HS-5 (cell line): Measurements from ENCODE around the gene CHCHD3.
A peak's percentile ranks its signal among the peaks of the same experiment; 100 is the strongest.

ENCODE experiments used
- DNase-seq: peaks from one replicate; pipeline ENCODE4 v3.0.0-alpha.2; 2012; ENCODE audit warnings: low read depth

The CHCHD3 gene

DNA sequence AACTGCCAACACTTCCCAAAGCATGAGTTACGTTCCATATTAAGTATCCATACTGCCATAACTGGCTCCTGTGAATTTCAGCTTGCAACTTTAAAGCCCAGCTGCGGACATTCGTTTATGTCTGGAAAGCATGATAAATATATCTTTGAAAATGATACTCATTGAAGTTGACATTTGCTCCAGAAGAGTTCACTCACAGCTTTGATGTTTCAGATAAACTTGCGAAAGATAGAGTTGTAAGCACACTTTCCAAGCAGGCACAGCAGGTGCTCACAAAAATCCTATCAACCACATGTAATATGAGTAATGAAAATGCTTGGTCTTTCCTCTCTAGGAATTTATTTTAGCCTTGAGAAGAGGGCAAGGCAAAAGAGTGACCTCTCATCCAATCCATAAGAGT is 4.5 kb downstream of the CHCHD3 start:
- DNase-seq, result no peak

DNA sequence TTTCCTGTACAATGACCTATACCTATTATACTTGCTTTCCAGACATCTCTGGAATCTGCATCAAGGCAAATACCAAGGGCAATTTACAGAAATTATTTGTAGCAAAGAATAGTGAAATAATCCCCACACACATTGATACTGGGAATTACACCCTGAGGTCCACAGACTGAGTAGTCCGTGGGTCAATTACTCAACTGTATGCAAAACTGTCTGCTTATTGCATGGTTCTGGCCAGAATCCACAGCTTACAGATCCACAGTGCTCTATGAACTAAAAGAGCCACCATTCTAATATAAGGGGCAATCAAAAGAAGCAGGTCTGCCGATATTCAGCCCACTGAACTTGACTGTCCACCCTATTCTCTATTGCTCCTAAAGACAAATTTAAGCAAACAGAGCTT is 5.7 kb downstream of the CHCHD3 start:
- DNase-seq, result no peak

DNA sequence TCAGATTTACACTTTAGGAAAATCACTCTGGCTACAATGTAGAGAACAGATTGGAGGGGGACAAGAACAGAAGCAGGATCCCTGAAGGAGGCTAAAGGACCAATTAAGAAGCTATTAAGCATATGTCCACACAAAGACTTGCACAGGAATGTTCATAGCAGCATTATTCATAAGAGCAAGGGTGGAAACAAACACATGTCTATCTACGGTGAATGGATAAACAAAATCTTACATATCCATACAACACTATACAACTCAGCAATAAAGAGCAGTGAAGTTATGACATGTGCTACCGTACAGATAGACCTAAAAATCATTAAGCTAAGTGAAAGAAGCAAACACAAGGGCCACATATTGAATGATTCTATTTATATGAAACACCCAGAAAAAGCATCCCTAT is 10.4 kb downstream of the CHCHD3 start:
- DNase-seq, result no peak

DNA sequence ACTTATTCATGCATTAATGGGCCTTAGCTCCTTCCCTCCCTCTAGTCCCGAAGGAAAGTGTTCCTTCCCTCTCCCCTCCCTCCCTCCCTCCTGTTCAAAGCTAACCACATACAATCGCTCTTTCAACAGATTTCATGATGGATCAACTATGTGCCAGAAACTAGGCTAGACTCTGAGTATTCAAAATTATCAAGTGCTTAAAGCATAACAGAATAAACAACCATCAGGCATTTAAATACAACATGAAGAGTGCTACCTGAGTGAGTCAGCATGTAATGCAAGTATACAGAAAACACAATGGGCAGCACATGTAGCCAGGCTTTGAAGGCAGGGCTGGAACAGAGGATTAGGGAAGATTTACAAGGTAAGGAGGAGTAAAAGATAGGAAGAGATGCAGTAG is 11.3 kb downstream of the CHCHD3 start:
- no peak for DNase-seq

DNA sequence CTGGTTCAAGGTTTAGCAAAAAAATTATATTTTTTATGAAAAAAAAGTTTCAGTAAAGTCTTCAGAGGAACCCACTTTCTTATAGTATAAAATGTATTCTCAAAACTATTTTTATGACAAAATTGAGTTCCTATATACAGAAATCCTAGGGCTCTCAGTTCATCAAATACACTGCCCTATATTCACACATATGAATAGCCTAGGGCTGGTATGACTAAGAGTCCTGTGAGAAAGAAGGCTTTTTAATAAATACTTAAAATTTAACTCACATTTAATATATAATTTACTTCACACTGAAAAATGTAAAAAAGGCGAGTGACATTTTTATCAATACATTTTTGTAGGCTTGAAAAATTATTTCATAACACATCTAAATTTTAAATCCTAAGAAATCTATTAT is 16.6 kb downstream of the CHCHD3 start:
- DNase-seq, result no peak

DNA sequence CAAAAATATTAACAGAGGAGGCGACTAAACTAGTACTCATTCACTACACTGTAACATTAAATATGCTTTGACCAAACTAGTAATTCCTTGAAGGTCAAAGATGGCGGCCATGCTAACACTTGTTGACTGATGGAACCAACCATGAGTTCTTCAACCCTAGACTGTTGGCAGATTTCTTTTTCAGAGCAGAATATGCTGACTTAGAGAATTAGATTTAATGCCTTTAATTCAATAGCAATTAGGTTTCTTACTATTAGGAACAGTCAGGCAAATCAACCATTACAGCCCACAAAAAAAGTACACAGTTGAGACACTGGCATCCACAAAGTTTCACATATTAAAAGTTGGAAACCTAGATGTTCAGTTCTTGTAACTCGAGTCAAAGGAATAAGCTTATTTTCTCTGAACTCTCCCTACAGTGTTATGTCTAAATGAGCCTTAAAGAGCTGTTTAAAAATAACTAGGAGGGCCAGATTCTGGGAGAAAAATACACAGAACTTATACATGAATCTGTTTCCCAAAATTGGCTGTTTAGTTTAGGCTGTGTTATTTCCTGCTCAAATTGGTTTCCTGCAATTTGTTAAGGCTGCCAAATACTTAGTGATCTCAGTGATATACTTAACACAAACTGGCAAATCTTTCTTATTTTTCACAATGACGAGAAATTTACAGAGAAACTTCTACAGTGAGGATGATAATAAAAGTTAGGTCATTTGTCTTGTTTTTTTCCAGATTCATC is 17.6 kb downstream of the CHCHD3 start:
- no peak for DNase-seq

DNA sequence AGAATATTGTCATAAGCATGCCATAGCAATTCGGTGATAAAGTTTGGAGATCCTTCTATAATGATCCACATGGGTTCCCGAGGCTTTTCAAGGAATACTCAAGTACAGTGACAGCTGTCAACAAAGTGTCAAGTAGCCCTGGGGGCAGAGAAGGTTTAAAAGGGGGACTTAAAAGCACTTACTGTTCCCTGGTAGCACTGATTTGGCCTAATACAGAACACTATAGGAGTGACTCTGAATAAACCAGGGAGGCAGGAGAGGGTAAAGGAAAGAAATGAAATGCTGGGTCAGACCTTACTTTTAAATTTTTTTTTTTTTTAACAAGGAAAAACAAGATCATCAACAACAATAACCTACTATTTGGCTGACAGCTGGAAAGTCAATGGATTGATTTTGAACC is 20.1 kb downstream of the CHCHD3 start:
- no peak for DNase-seq

DNA sequence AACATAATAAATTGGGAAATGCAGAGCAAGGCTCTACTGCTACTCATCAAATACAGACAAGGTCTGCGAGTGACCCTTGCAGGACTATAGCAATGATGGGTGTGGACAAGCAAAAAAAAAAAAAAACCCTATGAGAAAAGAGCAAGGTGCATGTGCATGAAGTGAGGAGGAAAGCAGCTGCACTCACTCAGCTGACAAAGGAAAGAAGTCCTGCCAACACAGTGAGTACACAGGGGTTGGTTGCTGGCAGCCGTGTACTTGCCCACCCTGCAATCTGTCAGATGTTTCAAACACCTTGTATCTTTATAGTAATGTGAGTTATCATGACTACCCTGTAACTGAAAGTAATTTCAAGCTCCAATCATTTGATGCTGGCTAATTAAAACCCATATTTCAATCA is 20.5 kb downstream of the CHCHD3 start:
- DNase-seq, result no peak

DNA sequence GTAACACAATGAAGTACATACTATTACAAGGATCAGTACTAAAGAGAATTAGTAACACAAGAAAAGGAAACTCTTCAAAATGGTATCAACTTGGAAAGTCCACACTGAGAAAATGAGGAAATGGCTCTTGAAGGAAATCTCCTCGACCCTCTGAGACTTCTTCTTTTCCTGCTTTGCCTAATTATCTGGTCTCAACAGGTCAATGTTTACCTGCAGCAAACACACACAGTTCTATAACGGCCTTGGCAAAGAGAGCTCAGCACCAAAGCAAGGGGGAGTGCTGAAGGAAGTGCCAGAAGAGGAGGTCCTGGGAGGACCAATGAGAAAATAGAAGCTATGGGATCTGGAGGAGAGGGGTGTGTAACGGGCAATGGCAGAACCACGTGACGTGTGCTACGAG is 21.9 kb downstream of the CHCHD3 start:
- no peak for DNase-seq

DNA sequence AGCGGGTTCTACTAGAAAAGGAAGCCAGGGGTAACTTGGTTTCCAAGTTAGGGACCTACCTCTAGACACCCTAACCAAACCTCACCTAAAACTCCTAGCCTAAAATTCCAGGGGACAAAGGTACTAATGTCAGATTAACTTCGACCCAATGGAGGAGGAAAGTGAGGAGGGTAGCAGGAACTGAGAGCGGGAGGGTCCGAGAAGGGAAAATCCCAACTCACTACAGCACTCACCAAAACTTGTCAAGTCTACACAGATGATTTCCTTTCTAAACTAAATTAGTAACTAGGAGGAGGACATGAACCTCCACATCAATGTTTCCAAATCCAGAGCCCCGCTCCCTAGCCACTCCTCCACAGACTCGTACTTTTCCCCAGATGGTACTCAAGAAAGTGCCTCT is 22.6 kb downstream of the CHCHD3 start:
- DNase-seq, result no peak

DNA sequence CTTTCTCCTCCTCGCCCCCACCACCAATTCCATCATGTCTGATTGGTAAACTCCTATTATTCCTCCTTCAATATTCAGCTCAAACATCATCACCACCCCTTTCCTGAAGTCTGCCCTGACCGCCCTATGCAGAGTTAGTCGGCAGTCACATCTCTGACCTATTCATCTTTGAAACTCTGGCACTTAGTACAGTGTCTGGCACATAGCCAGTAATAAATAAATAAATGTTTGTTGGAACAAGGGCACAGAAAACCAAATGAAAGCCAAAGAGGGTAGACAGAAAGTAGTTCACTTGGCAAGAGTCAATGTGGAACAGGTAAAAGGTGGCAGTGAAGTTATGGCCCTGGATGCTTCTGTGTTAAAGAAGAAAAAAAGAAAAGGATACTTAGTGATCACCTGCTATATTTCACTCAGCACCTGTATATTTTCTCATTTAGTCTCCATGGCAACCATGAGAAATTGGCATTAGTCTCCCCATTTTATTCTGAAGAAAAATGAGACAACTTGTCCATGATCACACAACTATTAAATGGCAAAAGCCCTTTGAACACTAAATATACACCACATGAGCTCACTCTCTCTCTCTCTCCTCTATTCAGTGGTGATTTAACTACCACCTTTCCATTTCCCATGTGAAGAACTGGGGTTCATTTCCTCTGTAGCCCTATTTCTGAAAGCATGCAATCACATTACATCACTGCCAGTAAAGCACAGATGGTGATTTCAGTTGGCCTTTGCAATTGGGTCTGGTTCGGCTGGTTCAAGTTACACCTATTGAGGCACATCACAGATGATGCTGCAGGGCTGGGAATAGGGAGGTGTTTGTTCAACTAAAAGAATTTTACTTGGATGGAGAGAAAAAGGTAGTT is 25.3 kb downstream of the CHCHD3 start:
- no peak for DNase-seq

DNA sequence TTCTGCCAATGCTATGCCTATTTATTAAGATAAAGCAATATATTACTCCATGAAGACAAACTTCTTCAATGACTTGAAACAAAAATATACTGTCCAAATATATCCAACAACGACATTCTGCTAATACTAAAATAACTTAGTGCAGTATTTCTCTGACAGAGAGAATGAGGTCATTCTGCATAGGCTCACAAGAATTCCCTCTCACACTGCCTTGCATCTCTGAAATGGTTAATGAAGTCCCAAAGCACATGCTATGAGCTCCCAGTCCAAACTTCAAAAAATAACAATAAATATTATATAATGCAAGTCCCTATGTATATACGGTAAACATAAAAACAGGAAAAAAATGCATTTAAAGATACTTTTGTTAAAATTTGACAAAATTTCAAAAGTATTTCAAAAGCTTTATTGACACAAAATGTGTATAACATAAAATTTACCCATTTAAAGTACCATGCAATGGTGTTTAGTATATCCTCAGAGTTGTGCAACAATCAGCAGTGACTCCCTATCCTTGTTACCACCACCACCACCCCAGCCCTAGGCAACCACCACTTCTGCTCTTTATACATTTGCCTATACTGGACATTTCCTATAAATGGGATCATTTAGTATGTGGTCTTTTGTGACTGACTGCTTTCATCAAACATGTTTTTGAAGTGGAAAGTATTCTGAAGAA is 27.6 kb downstream of the CHCHD3 start:
- no peak for DNase-seq

DNA sequence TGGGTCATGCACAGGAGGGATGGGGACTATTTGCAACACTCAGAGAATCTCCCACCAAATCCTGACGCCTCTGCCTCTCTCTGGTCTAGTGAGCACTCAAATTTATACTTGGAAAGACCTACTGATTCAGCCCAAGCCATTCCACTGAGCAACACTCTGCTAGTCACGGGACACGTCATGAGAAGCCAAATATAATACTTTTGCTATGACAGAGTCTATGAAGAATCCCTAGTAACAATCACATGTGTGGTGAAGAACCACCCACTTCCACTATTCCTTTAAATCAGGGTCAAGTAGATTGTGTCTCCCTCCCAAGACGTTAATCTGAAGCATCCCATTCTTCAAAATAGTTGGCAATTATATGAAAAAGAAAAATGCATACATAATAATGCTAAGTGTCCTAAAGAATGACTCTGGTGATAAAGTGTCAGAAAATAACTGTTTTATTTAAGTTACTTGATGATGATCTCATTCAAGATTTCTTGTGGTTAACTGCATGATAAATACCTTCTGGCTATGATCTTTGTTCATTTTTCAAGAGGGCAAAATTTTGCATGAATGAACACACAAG is 28.5 kb downstream of the CHCHD3 start:
- DNase-seq, result peak; percentile 89

DNA sequence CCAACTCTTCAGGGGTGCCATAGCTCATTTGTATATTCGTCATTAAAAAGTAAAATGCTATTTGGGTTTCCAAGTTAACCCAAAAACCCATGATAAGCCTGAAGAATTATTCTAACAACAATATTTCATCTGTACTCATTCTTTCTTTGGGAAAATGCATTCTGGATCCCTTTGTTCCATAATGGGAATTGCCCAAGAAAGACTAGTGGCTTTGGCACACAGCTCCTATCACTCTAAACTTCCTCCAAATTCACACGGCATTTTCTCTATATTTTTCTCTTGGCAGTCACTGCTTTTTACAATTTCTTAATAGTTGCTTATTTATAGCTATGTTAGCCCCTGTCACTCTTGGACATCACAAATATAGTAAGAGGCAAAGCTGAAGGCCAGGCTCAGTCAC is 29.1 kb downstream of the CHCHD3 start:
- no peak for DNase-seq

DNA sequence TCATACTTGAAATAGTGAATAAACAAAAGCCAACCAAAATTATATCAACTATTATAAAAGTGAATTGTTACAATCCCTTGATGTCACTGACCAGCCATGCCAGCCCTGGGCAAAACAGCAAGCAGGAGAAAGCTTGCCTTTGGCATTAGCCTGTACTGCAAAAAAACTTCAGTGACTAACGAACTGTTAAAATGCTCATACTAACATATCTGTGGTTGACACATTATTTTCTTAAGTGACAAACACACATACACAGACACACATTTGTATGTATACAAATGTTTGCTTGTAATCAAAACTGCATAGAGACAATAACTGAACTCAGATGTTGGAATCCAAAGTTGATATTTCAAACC is 29.5 kb downstream of the CHCHD3 start:
- DNase-seq, result no peak

DNA sequence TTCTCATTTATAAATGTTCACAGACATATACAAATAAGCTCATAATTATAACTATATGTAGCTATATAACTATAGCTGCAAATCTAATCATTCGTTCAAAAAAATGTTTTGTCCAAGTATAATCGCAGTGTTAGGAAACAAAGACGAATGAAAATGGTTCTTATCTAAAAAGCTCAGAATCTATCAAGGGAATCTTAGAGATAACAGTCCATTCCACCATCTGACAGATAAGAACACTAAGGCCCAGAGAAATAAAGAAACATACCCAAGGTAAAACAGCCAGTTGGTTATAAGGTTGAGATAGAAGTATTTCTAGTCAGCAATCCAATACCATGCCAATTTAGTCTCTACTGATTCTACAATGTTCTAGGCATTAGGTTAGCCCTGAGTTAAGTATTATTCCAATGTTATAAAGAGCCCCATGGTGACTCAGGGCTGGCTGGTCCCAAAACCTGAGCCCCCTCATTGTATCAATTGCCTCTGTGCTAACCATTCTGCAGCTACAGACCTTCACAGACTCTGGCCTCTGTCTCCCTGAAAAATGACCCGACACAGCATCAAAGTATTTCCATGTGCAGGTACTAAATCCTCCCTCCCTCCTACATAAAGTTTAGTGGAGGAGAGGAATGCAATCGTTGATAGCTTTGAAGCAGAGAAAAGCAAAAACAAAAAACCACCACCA is 30.0 kb downstream of the CHCHD3 start:
- no peak for DNase-seq

DNA sequence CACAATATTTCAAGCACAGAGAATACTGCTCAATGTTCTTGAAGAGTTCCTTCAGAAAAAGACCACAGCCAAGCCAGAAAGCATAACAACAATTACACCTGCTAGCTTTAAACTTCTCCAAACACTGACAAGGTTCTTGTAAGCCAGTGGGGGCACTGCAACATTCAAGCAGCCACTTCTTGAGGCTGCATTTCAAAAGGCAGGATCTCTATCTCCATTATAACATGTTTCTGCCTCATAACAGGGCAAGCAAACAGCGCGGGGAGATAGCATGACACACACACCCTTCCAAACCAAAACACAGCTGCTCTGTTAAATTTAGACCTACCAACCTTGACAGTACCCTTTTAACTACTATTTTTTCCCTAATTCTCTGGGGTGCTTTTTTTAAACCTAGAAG is 30.8 kb downstream of the CHCHD3 start:
- no peak for DNase-seq

DNA sequence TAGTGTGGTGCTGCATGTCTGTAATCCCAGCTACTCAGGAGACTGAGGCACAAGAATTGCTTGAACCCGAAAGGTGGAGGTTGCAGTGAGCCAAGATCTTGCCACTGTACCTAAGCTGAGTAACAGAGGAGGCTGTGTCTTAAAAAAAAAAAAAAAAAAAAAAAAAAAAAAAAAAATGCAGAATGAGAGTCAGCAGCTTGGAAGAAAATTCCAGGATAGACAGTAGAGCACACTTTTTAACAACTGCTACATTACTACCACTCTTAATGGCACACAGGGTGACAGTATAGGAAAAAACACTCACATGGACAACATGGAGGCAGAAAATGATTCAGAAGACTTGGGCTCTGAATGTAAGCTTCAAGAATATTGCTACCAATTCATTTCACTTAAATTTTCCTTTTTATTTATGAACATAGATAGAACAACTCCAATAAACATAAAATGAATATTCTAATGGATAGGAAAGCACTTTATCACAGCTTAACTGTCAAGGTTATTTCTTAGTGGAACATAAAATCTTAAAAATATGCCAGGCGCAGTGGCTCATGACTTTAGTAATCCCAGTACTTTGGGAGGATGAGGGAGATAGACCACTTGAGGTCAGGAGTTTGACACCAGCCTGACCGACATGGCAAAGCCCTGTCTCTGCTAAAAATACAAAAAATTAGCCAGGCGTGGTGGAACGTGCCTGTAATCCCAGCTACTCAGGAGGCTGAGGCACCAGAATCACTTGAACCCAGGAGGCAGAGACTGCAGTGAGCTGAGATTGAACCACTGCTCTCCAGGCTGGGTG is 31.5 kb downstream of the CHCHD3 start:
- no peak for DNase-seq

DNA sequence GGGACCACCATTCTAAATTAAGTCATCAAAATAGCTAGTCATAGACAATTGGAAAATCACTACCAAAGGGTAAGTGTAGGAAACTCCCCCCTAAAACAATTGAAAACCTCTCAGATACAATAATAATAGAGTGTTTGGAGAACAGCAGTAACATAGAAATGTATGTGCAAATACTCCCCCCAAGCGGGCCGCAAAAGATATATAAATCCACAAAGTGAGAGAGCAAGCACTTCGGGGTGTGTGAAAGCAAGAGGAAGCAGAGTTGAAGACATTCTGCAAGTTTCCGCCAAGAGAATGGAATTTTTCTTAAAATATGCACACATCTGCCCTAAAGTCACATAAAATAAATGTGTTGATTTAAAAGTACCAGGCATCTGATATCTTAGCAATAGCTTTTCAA is 33.3 kb downstream of the CHCHD3 start:
- DNase-seq, result no peak

DNA sequence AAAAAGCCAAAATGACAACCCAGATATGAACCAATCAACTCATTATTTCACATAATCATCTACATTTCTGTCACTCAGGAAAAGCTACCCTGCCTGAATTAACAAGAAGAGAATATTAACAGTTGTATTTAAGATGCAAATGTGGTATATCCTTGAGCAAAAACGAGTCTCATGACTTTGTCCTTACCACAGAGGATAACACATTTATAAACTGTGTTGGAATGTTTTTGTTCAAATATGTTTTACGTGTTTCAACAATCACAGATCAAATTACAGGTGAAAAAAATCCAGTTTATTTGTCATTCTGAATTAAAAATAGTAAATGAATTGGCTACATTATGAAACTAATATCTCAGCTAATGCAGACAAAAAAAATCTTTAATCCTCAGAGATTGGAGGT is 34.6 kb downstream of the CHCHD3 start:
- DNase-seq, result no peak

DNA sequence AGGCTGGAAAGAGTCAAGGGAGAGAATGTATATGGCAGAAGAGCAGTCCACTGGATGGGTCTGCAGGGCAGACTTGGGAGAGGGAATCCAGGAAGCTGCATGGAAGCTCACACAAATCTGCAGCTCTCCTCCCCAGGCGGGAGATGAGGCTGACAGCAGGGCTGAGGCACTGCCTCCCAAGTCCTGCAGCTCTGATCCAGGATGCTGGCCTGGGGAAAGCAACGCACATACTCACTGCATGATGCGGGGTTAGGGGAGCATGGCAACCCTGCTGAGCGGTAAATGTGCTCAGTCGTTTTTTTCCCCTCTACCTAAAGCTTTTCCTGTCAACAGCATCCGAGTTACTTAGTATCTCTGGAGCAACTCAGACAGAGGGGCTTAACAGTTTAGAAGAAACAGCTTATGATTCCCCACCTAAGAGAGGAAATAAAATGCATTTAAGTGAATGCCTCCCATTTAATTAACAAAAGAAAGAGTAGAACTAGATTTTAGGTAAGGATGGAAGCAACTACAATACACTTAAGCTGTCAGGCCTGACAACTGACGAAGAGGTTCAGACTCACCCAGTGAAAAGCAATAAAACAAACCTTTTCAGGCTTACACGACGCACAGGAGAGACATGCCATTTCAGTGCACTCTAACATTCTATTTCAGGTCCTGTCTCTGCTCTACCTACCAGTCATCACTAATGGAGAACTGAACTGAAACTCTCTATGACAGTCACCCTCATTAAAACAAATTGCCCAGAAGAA is 37.0 kb downstream of the CHCHD3 start:
- no peak for DNase-seq
